AG10803 (cell line): ENCODE data around the gene WDR37.

Source experiments
- DNase-seq: peaks from one replicate; pipeline ENCODE4 v3.0.0; 2010; ENCODE audit warnings: low read depth
- H3K4me3 ChIP-seq: 2 replicates; pipeline ENCODE4 v1.5.1; 2011; ENCODE audit warnings: mild to moderate bottlenecking, low read length, control low read depth
- TF ChIP-seq, protein P1 (sequence below): conservative IDR thresholded peaks from 2 replicates; pipeline ENCODE4 v1.5.1; 2011; ENCODE audit warnings: mild to moderate bottlenecking, low read length, control low read depth, inconsistent platforms

Gene WDR37

GRCh38 chr10:1162481-1163203 lies 106.5 kb downstream of the WDR37 start:
- TF ChIP-seq, protein P1, sequence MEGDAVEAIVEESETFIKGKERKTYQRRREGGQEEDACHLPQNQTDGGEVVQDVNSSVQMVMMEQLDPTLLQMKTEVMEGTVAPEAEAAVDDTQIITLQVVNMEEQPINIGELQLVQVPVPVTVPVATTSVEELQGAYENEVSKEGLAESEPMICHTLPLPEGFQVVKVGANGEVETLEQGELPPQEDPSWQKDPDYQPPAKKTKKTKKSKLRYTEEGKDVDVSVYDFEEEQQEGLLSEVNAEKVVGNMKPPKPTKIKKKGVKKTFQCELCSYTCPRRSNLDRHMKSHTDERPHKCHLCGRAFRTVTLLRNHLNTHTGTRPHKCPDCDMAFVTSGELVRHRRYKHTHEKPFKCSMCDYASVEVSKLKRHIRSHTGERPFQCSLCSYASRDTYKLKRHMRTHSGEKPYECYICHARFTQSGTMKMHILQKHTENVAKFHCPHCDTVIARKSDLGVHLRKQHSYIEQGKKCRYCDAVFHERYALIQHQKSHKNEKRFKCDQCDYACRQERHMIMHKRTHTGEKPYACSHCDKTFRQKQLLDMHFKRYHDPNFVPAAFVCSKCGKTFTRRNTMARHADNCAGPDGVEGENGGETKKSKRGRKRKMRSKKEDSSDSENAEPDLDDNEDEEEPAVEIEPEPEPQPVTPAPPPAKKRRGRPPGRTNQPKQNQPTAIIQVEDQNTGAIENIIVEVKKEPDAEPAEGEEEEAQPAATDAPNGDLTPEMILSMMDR: no peak
- DNase-seq: no peak
- H3K4me3 ChIP-seq: no peak overlapping the region

GRCh38 chr10:1163204-1163660 lies 107.0 kb downstream of the WDR37 start:
- DNase-seq: no peak
- TF ChIP-seq, protein P1: no peak
- H3K4me3 ChIP-seq: no peak overlapping the region

- H3K4me3 ChIP-seq: no peak overlapping the region
- DNase-seq: no peak
- TF ChIP-seq, protein P1: no peak
Observed at GRCh38 chr10:1163831-1164230, 107.6 kb downstream of the WDR37 start.

DNA sequence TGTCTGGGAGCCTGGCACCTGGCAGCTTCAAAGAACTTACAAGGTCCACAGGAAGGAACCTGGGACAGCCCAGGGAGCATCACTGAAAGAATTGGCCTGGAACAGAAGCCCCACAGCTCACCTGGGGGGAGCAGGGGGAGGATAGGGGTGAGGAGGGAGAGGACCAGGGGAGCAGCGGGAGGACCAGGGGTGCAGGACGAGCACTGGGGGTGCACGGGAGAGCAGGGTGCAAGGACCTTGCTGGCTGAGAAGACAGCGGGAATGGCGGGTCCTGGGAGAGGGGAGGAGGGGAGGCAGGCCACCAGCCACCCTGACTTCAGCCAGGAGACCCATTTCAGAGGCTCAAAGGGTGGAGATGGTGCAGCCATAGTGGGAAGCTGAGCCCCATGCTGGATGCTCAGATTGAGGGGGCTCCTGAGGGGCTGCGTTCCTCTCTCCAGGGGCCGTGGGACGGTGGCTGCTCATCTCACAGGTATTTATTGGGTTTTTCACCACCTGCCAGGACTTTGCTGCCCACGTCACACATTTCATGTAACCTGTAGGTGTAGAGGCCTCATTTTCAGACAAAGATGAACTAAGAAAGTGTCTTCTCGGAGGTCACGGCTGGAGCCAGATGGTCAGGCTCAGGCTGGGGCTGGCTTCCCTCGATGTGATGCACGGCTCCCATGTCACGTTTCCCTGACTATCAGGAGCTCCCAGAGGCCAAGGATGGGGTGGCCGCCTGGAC lies 110.1 kb downstream of the WDR37 start:
- H3K4me3 ChIP-seq: no peak overlapping the region
- TF ChIP-seq, protein P1: no peak
- DNase-seq: no peak

GRCh38 chr10:1166828-1167275 lies 110.7 kb downstream of the WDR37 start:
- no peak overlapping the region for H3K4me3 ChIP-seq
- TF ChIP-seq, protein P1: no peak
- DNase-seq: no peak

- TF ChIP-seq, protein P1: no peak
- no peak overlapping the region for H3K4me3 ChIP-seq
- DNase-seq: no peak
Observed at GRCh38 chr10:1168763-1169162, 112.6 kb downstream of the WDR37 start.
